Measurements from ENCODE around the gene SRXN1.

Gene SRXN1

GRCh38 chr20:602111-602970 lies 50.7 kb downstream of the SRXN1 start:
- DNase-seq, result no peak

GRCh38 chr20:600736-601135 lies 52.3 kb downstream of the SRXN1 start:
- no peak for DNase-seq

GRCh38 chr20:600141-600540 lies 52.9 kb downstream of the SRXN1 start:
- DNase-seq, result no peak

GRCh38 chr20:598133-598850 lies 54.7 kb downstream of the SRXN1 start:
- DNase-seq, result no peak

GRCh38 chr20:597560-597959 lies 55.4 kb downstream of the SRXN1 start:
- DNase-seq, result no peak
